ENCODE data around the gene BHMT.

BHMT gene

DNA sequence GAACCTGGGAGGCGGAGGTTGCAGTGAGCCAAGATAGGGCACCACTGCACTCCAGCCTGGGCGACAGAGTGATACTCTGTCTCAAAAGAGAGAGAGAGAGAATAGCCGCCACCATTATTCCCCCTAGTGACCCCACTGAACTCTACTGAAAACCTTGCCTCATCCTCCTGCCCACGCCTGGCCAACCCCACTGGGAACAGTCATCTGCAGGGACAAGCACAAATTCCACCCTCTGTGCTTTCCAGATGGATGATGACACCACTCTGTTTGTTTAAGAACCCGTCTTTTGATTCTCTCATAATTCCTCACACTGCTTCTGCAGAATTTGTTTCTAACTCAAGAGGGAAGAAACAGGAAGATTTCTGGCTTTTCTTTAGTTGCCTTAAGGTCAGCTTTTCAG lies 29.8 kb upstream of the BHMT start:
- H3K4me1 ChIP-seq (ENCODE audit: control insufficient read depth, insufficient read depth, low read length), result no peaks in the 10 kb centered on the region
- no CpG with 5 or more reads among the region's 5 CpGs for WGBS (ENCODE audit: insufficient coverage, insufficient read length)
- H3K27me3 ChIP-seq (ENCODE audit: control insufficient read depth, insufficient read depth, low read length), result no peaks in the 10 kb centered on the region
- H3K4me3 ChIP-seq (ENCODE audit: low read length), result no peak overlapping the region
- DNase-seq (ENCODE audit: low read depth, low spot score), result no peak
- H3K9me3 ChIP-seq (ENCODE audit: control insufficient read depth, insufficient read depth, low read length), result no peaks in the 10 kb centered on the region
- no peaks in the 10 kb centered on the region for H3K36me3 ChIP-seq (ENCODE audit: control insufficient read depth, insufficient read depth, low read length)
- no peak overlapping the region for H3K27ac ChIP-seq (ENCODE audit: low read length)

DNA sequence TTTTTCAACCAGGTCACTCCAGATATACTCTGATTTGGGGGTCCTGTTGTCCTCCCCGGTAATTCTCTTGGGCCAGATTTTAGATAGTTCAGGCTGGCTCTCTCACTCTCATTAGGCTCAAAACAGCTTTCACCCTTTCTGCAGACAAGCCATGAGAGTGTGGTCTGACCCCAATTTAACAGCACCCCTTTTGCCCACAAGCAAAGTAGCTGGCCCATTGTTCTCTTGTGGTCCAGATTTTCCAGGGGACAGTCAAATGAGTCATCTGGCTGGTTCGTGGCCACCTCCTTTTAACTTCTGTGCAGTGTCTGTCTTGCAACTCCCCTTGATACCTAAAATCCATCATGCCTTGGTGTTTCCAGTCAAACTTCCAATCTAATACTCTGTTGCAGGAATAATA lies 25.5 kb upstream of the BHMT start:
- Histone ChIP-seq H3K36me3 (ENCODE audit: control insufficient read depth, insufficient read depth, low read length) (no peaks in the 10 kb centered on the region), H3K27ac (ENCODE audit: low read length) (no peak overlapping the region), H3K9me3 (ENCODE audit: control insufficient read depth, insufficient read depth, low read length) (no peaks in the 10 kb centered on the region), H3K4me3 (ENCODE audit: low read length) (no peak overlapping the region), H3K4me1 (ENCODE audit: control insufficient read depth, insufficient read depth, low read length) (no peaks in the 10 kb centered on the region; the same call in 1 of the 2 replicates), H3K27me3 (ENCODE audit: control insufficient read depth, insufficient read depth, low read length) (no peaks in the 10 kb centered on the region)
- no peak for DNase-seq (ENCODE audit: low read depth, low spot score)
- no CpG with 5 or more reads among the region's 2 CpGs for WGBS (ENCODE audit: insufficient coverage, insufficient read length)

DNA sequence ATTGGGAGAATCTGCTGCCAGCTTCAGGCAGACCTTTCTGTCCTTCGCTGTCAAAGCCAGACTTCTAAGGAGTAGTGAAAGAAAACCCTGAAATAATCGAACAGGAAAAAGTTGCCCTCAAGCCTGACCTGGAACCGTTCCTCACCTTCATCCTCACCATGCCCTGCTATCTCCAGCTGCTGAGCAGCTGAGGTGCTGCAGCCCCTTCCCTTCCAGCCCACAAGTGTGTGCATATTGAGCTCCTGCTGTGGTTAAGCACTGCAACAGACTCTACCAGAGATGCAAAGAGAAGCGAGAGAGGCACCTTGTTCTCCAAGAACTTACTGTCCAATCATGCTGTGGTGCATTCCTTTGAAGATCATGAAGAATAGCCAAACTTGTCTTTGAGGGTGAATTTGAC lies 23.1 kb upstream of the BHMT start:
- H3K27me3 ChIP-seq (ENCODE audit: control insufficient read depth, insufficient read depth, low read length), result no peaks in the 10 kb centered on the region
- no peak overlapping the region for H3K4me3 ChIP-seq (ENCODE audit: low read length)
- no peak for DNase-seq (ENCODE audit: low read depth, low spot score)
- H3K27ac ChIP-seq (ENCODE audit: low read length), result no peak overlapping the region
- H3K36me3 ChIP-seq (ENCODE audit: control insufficient read depth, insufficient read depth, low read length), result no peaks in the 10 kb centered on the region
- H3K4me1 ChIP-seq (ENCODE audit: control insufficient read depth, insufficient read depth, low read length), result no peaks in the 10 kb centered on the region; the same call in 1 of the 2 replicates
- H3K9me3 ChIP-seq (ENCODE audit: control insufficient read depth, insufficient read depth, low read length), result no peaks in the 10 kb centered on the region
- WGBS (ENCODE audit: insufficient coverage, insufficient read length), result no CpG with 5 or more reads among the region's 4 CpGs

DNA sequence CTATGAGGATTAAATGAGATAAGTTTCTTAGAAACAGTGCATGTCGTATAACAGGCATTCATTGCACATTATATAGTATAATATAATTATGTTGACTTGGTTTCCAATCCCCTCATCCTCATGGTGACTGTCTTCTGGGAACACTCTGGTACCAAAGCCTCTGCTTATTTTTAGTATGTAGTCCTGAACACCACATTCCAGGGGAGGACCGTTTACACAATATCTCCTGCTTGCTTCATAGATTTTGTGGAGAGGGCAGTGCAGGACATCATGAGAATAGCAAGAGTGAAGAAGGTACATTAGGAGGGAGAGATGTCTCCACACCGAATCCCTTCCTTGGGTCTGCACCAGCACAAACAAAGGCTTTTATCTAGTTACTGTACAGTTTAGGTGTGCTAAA lies 20.5 kb upstream of the BHMT start:
- Histone ChIP-seq H3K4me3 (ENCODE audit: low read length) (no peak overlapping the region), H3K4me1 (ENCODE audit: control insufficient read depth, insufficient read depth, low read length) (no peaks in the 10 kb centered on the region; the same call in 1 of the 2 replicates), H3K27me3 (ENCODE audit: control insufficient read depth, insufficient read depth, low read length) (no peaks in the 10 kb centered on the region), H3K9me3 (ENCODE audit: control insufficient read depth, insufficient read depth, low read length) (no peaks in the 10 kb centered on the region), H3K27ac (ENCODE audit: low read length) (no peak overlapping the region), H3K36me3 (ENCODE audit: control insufficient read depth, insufficient read depth, low read length) (no peaks in the 10 kb centered on the region)
- WGBS (ENCODE audit: insufficient coverage, insufficient read length), result no CpG with 5 or more reads among the region's 3 CpGs
- DNase-seq (ENCODE audit: low read depth, low spot score), result no peak

DNA sequence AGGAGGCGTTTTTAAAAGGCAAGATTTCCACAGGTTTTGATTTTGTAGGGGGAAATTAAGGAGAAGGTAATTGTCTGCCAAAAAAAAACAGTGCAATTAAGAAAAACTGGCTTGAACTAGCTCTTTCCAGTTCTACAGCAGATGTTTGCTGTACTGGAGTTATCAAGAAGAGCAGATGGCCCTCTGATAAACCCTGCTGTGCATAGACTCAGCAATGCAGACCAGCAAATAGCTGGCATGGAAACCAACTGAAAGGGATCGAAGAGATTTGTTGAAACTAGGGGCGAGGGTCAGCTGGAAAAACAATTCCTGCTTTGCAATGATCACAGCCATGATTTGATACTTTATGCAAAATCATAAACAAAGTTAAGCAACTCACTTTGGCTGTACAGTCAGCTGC lies 17.8 kb upstream of the BHMT start:
- Histone ChIP-seq H3K4me1 (ENCODE audit: control insufficient read depth, insufficient read depth, low read length) (no peaks in the 10 kb centered on the region), H3K36me3 (ENCODE audit: control insufficient read depth, insufficient read depth, low read length) (no peaks in the 10 kb centered on the region), H3K27ac (ENCODE audit: low read length) (no peak overlapping the region), H3K4me3 (ENCODE audit: low read length) (no peak overlapping the region), H3K9me3 (ENCODE audit: control insufficient read depth, insufficient read depth, low read length) (no peaks in the 10 kb centered on the region), H3K27me3 (ENCODE audit: control insufficient read depth, insufficient read depth, low read length) (no peaks in the 10 kb centered on the region)
- no peak for DNase-seq (ENCODE audit: low read depth, low spot score)
- 100% methylated on average over 1 of the region's 3 CpGs for WGBS (ENCODE audit: insufficient coverage, insufficient read length)

DNA sequence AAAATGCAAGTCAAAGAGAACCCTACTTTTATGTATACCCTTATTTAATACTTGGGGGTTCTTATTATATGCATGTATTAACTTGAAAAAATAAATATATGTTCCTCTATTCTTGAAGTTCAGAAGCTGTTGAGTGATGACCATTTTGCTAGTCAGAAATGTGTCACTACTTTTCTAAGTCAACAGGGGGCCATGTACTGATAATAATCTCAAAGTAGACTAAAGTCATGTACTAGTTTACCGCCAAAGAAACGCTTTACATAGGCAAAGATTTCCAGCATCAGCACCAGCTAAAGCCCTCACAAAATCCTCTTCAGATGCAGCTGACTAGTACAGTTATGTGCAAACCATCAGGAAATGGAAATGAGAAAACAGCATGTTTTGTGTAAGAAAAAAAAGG lies 5.7 kb upstream of the BHMT start:
- Histone ChIP-seq H3K27me3 (ENCODE audit: control insufficient read depth, insufficient read depth, low read length) (no peaks in the 10 kb centered on the region), H3K27ac (ENCODE audit: low read length) (no peak overlapping the region), H3K9me3 (ENCODE audit: control insufficient read depth, insufficient read depth, low read length) (0 out of 2 replicates have a peak, but pooled peaks cover 2% of the 10 kb centered on the region), H3K4me3 (ENCODE audit: low read length) (no peak overlapping the region), H3K36me3 (ENCODE audit: control insufficient read depth, insufficient read depth, low read length) (no peaks in the 10 kb centered on the region), H3K4me1 (ENCODE audit: control insufficient read depth, insufficient read depth, low read length) (no peaks in the 10 kb centered on the region)
- WGBS (ENCODE audit: insufficient coverage, insufficient read length), result no CpG with 5 or more reads among the region's 2 CpGs
- DNase-seq (ENCODE audit: low read depth, low spot score), result no peak

DNA sequence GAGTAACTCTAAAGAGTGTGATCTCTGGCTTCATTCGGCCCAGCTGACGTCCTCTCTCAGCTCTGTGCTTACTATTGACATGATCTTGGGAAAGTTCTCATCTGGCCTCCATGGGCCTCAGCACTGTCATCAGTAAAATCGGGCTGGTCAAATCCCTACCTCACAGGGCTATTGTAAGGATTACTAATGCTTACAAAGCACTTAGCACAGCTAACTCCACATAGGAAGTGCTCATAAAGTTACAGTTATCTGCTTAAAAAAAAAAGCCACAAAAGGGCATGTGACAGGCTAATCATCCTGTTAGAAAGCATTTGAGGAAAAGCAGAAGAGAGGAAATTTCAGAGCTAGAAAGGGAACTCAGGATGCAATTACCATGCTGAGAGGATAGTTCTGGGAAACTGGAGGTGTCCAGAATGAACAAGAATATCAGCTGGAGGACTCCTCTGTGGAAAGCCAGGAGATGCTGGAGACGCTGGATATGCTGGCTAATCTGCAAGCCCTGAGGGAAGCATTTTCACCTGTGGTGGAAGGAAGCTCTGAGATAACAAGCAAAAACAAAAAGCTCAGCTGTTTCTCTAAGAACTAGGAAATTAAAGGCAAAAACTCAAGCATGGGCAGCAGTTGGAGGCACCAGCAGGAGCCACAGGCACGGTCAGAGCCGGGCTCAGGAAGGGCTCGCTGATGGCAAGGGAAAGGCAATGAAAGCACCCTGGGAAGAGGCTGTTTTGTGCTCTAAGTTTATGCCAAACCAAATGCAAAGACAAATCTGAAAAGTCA lies 4.4 kb upstream of the BHMT start:
- WGBS (ENCODE audit: insufficient coverage, insufficient read length), result no CpG with 5 or more reads among the region's 7 CpGs
- H3K4me1 ChIP-seq (ENCODE audit: control insufficient read depth, insufficient read depth, low read length), result no peaks in the 10 kb centered on the region
- H3K27ac ChIP-seq (ENCODE audit: low read length), result no peak overlapping the region
- no peaks in the 10 kb centered on the region for H3K36me3 ChIP-seq (ENCODE audit: control insufficient read depth, insufficient read depth, low read length)
- DNase-seq (ENCODE audit: low read depth, low spot score), result no peak
- no peak overlapping the region for H3K4me3 ChIP-seq (ENCODE audit: low read length)
- H3K9me3 ChIP-seq (ENCODE audit: control insufficient read depth, insufficient read depth, low read length), result 0 out of 2 replicates have a peak, but pooled peaks cover under 1% of the 10 kb centered on the region
- peaks cover 9% of the 10 kb centered on the region; the same call in 1 of the 2 replicates for H3K27me3 ChIP-seq (ENCODE audit: control insufficient read depth, insufficient read depth, low read length)

DNA sequence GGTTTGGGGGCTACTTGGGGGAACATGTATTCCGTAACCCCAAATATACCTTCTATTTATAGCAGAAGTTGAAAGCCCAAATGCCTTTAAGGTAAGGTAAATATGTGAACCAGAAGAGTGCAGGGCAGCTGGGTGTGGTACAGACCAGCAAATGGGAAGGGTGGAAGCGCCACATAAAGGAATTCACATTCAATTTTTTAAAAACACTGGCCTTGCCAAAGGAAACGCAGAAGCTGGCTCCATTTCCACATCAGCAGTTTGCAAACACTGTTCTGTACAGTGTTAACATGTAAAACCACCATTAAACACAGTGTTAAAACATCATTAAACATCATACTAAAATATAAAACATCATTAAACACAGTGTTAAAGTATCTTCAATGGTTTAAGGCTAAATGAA lies 3.5 kb upstream of the BHMT start:
- WGBS (ENCODE audit: insufficient coverage, insufficient read length), result no CpG with 5 or more reads among the region's 3 CpGs

DNA sequence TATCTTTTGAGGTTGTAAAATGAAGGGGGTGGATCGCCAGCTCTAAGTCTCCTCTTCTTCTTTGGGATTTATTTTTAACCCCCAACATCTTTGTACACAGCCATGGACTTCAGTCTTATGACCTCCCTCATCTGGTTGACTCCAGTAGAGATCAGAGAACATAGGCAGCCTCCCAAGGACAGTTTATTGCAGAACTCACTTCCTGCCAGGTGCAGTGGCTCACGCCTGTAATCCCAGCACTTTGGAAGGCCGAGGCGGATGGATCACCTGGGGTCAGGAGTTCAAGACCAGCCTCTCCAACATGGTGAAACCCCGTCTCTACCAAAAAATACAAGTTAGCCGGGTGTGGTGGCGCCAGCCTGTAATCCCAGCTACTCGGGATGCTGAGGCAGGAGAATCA lies 2.8 kb upstream of the BHMT start:
- DNase-seq (ENCODE audit: low read depth, low spot score), result no peak

More for the DNA sequence above, 3.5 kb upstream of the BHMT start:
- H3K27me3 ChIP-seq (ENCODE audit: control insufficient read depth, insufficient read depth, low read length), result peaks cover 17% of the 10 kb centered on the region
- H3K4me1 ChIP-seq (ENCODE audit: control insufficient read depth, insufficient read depth, low read length), result no peaks in the 10 kb centered on the region
- DNase-seq (ENCODE audit: low read depth, low spot score), result no peak
- H3K9me3 ChIP-seq (ENCODE audit: control insufficient read depth, insufficient read depth, low read length), result no peaks in the 10 kb centered on the region
- H3K36me3 ChIP-seq (ENCODE audit: control insufficient read depth, insufficient read depth, low read length), result no peaks in the 10 kb centered on the region
- no peak overlapping the region for H3K4me3 ChIP-seq (ENCODE audit: low read length)
- no peak overlapping the region for H3K27ac ChIP-seq (ENCODE audit: low read length)

DNA sequence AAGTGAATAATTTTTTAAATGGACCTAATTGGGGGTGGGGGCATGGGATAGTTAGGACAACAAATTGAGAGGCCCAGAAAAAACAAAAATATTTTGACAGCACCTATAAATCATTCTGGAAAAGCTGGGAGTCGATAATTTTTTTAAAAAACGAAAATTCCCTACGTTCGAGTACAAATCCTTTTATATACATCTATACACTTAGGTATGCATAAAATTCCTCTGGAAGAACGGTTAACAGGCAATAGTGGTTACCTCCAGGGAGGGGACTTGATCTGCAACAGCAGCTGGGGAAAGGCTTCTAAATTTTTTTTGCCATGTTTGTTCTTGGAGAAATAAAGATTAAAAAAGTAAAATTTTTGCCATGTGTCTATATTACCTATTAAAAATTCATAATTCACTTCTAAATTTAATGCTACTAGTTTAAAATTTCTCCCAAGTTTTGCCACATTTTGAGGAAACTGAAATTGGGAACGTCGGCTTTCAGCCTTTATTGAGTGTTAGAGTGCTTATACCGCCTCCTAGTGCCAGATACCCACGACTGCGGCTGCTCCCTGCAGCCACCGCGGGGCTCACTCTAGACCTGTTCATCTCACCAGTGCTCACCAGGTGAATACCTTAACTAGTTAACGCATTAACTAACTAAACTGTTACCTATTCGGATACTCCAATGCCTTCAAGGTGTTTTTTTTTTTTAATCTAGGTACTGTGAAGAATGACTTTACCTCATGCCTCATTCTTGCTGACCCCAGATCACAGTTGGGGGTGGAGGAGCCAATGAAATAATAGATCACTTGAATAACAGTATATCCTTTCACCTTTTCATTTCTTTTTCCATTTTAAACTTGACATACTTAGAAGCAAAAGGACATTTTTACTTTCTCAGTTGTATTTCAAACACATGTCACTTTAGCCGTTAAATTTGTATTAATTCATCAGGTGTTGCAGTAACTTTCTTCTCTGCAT lies 1.8 kb upstream of the BHMT start:
- Histone ChIP-seq H3K27me3 (ENCODE audit: control insufficient read depth, insufficient read depth, low read length) (peaks cover 17% of the 10 kb centered on the region), H3K36me3 (ENCODE audit: control insufficient read depth, insufficient read depth, low read length) (no peaks in the 10 kb centered on the region), H3K4me3 (ENCODE audit: low read length) (no peak overlapping the region), H3K27ac (ENCODE audit: low read length) (no peak overlapping the region), H3K4me1 (ENCODE audit: control insufficient read depth, insufficient read depth, low read length) (no peaks in the 10 kb centered on the region), H3K9me3 (ENCODE audit: control insufficient read depth, insufficient read depth, low read length) (no peaks in the 10 kb centered on the region)
- WGBS (ENCODE audit: insufficient coverage, insufficient read length), result 100% methylated on average over 3 of the region's 15 CpGs
- DNase-seq (ENCODE audit: low read depth, low spot score), result no peak

More for the DNA sequence above, 2.8 kb upstream of the BHMT start:
- Histone ChIP-seq H3K4me1 (ENCODE audit: control insufficient read depth, insufficient read depth, low read length) (no peaks in the 10 kb centered on the region), H3K4me3 (ENCODE audit: low read length) (no peak overlapping the region), H3K27me3 (ENCODE audit: control insufficient read depth, insufficient read depth, low read length) (peaks cover 17% of the 10 kb centered on the region), H3K9me3 (ENCODE audit: control insufficient read depth, insufficient read depth, low read length) (no peaks in the 10 kb centered on the region), H3K27ac (ENCODE audit: low read length) (no peak overlapping the region), H3K36me3 (ENCODE audit: control insufficient read depth, insufficient read depth, low read length) (no peaks in the 10 kb centered on the region)
- no CpG with 5 or more reads among the region's 8 CpGs for WGBS (ENCODE audit: insufficient coverage, insufficient read length)

Data from iPS DF 6.9 (cell line).